Stimulated activated CD8-positive, alpha-beta memory T cell treated with anti-CD3 and anti-CD28 coated beads, Interleukin-7, amount 100 ng/mL, for 1 hour (primary cell): Measurements from ENCODE around the gene PROSER2.
"Not testable (repeated sequence)": the region's sequence is repeated elsewhere in the genome, so short reads cannot be mapped to it uniquely, and the experiment has no call there.

ENCODE experiments used
- DNase-seq, 2 donors: peaks; one replicate each; pipeline ENCODE4 v3.0.0-alpha.2; 2020; ENCODE audit warnings: low read depth in 2 of 2

Gene PROSER2

DNA sequence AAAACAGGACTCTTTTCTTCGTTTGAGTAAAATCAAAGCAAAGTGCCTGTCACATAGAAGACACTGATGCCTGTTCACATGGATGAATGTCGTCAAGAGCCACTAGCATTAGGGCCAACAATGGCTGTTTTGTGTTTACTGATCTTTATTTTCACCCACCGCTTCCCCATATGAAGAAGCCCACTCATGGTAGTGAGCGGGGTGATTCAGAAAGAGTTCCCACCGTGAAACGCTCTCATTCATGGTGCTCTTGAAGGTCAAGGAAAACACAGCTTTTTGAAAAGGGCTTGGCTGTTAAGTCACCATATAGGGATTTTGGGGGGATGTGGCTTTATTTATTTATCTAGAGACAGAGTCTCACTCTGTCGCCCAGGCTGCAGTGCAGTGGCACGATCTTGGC lies 12.5 kb downstream of the PROSER2 start:
- DNase-seq: no peak

DNA sequence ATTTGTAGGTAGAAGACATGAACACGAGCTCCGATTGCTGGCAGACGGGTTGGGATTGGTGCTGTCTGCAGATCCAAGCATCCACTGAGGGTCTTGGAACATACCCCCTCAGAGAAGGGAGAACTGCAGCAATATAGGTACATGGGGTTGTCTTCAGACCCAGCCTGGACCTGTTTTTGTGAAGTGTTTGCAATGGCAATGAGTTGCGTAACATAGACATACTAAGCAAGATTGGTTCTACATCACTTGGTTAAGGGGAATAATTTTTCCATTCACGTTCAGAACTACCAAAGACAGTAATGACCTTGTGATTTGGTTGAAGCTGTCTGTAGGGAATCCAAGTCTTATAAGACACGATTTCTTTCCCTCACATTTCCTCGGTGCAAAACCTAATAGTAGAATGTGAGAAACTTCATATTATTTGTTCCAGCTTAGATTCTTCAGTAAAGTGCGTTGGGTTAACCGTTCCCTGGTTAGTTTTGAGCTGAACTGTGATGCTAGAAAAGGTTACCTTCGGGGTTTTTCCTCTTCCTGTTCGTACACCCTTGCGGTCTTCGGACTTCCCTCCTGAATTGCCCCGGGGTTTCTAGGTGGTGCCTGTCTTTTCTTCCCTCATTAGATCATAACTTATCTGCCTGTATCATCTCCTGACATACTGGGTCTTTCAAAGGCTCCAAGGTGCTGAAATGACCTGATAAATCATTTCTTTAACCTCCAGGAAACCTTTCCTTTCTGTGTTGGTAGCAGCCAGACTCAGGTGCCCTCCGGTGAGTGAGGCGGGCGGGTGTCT lies 14.4 kb downstream of the PROSER2 start:
- no peak for DNase-seq

DNA sequence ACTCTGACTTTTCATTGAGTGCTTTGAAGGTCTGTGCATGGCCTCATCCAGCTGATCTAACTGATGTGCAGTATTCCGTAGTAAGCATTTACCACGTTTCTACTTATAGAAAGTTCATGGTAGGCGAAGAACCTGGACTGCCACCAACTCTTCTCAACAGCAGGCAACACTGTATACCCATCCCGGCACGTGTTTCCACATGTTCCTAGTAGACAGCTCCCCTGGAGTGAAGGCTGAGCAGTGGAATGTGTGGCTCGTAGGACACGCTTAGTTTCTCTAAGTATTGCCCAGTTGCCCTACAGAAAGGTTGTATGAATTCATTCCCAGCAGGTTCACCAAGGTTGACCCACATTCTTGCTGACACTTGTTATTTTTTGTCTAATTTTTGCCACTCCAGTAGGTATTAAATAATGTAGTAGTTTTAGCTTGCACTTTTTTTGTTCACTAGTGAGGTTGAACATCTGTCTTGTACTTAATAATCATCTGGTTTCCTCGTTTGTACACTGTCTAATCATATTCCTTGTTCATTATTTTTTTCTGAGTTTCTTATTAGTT lies 15.2 kb downstream of the PROSER2 start:
- DNase-seq: no peak

DNA sequence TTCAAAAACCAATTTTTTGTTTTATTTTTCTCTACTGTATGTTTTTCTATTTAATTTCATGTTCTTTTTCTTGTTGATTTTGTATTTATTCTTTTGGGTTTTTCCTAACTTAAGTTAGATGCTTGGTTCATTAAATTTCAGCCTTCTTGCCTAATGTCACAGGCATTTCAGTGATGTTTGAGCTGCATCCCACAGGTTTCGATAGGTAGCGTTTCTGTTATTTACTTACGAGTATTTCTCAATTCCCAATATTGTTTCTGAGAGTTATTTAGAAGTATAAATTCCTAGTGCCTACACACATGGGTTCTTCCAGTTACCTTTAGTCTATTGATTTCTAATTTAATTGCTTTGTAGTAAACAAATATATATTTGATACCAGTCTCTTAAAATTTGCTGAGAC lies 18.2 kb downstream of the PROSER2 start:
- DNase-seq: no peak

DNA sequence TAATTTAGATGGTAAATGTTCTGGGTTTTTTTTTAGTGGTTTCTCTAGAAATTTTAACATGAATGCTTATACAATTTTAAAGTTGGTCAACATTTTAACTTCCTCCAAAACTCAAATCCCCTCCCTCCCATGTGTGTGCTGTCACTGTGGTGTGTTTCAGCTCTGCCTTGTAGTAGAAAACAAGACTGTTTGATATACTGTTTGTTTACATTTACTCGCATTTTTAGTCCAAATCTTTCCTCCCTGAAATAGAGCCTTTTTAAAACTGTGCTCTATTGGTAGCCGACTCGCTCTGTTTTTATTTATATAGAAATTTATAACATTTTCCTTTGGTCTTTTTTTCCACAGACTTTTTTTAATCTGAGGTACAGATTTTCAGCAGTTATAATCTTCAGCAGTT lies 19.3 kb downstream of the PROSER2 start:
- no peak for DNase-seq

DNA sequence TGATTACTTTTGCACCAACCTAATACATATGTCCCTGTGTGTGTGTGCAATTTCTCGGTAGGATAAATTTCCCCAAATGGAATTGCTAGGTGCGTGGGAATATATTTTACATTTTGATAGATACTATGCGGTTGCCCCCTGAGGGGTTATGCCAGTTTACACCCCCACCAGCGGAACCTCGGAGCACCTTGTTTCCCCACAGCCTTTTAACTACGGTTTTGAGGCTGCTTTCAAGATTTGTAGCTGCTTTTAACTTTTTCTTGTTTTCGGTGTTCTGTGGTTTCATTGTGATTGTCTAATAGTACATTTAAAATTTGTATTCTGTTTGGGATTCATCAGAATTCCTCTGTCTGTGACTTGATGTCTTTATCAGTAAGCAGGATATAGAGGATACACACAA lies 22.0 kb downstream of the PROSER2 start:
- no peak for DNase-seq

DNA sequence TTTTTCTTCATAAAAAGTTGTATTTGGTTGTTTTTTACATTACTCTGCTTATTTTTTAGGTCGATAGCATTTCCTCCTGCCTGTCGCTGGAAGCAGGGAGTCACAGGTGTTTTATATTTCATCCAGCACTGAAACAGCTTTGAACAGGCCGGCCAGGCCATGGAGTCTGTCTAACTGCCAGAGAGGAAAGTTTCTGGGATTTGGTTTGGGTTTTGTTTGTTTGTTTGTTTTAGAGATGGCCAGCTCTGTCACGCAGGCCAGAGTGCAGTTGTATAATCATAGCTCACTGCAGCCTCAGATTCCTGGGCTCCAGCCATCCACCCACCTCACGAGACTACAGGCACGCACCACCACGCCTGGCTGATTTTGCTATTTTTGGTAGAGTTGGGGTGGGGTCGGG lies 23.4 kb downstream of the PROSER2 start:
- DNase-seq: no peak

DNA sequence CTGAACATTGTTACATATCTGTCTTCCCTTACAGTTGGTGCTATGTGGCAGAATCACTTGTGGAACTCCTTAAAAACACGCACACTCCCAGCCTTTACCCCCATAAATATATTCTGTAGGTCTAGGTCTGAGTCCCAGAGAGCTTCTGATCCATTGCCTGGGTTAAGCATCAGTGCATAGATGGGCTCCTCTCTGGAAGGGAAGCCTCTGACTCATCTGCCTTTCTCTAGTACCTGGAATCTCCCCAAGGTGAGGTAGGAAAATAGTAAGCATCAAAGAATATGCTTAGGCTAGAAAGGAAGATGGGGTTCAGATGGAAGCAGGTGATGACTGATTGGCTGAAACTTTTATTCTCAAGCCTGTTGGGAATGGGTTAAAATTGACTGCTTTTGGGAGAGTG lies 26.1 kb downstream of the PROSER2 start:
- DNase-seq: no peak

DNA sequence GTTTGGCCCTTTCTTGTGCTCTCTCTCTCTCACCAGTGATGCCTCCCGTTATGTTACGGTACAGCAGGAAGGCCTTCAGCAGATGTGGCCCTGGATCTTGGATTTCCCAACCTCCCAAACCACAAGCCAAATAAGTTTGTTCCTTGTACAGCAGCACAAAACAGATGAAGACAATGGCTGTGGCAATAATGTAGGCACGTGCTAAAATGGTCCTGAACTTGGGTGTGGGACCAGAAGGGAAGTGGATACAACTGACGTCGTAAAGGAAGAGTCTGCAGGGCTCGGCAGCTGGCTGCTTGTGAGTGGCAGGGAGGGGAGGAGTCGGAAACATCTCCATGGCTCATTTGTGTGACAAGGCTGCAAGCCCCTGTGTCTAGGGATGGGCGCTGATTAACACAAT lies 26.8 kb downstream of the PROSER2 start:
- DNase-seq: no peak

DNA sequence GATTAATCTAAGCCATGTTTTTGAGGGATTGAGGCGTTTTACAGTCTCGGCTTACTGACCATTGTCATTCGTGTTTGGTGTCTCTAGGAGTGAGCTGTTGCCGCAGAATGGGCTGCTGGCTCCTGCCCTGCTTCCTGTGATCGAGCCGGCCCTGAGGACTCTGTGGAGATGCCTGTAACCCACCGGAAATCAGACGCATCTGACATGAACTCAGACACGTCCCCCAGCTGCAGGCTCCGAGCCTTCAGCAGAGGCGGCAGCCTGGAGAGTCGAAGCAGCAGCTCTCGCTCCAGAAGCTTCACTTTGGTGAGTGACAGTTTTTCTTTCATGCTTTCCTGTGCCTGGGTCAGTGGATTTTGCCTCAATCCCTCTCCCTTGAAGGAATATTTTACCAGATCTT lies 28.8 kb downstream of the PROSER2 start:
- DNase-seq: no peak

DNA sequence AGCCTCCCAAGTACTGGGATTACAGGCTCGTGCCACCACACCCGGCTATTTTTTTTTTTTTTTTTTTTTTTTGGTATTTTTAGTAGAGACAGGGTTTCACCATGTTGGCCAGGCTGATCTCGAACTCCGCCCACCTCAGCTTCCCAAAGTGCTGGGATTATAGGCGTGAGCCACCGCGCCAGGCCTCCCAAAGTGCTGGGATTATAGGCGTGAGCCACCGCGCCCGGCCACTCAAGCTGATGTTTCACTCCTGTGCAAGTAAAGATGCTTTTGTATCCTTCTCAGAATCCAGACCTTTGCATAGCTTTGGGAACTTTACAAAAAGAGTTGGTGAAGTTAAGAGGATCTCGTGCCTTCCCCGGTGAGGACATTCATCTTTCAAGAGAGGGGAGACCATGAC lies 29.5 kb downstream of the PROSER2 start:
- not testable (repeated sequence) for DNase-seq

DNA sequence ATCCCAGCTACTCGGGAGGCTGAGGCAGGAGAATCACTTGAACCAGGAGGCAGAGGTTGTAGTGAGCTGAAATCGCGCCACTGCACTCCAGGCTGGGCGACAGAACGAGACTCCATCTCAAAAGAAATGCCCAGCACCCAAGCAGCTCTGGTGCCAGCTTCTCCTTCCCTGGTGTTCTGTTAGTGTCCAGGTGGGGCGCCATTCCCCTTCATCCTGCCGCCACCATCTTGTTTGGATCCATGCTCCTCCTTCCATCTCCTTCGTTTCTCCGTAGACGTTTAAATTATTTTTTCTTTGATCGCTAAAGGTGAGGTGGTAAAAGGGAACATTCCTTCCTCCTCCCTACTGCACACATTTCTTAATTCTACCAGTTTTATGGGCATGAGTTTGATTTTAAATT lies 30.3 kb downstream of the PROSER2 start:
- no peak for DNase-seq

DNA sequence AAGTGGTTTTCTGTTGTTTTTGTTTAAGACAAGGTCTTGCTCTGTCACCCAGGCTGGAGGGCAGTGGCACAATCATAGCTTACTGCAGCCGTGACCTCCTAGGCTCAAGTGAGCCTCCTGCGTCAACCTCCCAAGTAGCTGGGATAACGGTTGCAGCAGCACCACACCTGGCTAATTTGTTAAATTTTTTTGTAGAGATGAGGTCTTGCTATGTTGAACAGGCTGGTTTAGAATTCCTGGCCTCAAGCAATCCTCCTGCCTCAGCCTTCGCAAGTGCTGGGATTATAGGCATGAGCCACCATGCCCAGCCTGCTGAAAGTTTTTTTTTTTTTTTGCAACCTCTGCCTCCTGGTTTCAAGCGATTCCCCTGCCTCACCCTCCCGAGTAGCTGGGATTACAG lies 31.1 kb downstream of the PROSER2 start:
- DNase-seq: no peak

DNA sequence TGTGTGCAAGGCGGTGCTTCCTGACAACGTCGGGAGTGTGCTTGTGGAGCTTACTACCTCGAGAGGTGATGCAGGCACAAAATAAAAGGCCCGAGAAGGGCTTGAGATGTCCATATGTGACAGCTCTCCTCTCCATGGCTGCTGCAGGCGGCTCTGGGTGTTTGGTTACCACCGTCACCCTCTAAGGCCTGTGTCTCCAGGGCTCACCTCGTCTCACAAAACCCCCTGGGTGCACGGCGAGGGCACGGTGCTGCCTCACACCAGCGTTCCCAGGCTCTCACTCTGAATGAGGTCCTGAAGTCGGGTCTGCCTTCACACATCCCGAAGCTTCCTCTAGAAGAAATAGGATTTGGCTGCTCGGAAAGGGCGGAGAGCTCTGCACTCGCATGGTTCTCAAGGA lies 32.9 kb downstream of the PROSER2 start:
- DNase-seq: no peak

DNA sequence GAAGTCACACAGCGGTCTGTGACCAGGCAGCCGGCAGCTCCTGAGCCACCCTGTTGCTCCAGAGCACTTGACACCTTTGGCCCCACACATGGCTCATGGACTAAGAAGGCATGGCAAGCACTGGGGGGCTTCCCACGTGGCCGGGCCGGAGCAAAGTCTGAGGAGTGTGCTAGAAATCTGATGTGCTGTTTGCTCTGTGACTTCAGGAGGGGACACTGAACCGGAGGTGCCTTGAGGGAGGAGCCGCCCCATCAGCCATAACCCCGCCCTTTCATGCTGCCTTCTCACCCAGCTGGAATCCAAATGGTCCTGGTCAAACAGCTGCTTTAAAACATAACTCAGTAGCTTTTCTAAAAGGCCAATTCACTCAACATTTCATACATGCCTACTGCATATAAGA lies 33.5 kb downstream of the PROSER2 start:
- DNase-seq: no peak

DNA sequence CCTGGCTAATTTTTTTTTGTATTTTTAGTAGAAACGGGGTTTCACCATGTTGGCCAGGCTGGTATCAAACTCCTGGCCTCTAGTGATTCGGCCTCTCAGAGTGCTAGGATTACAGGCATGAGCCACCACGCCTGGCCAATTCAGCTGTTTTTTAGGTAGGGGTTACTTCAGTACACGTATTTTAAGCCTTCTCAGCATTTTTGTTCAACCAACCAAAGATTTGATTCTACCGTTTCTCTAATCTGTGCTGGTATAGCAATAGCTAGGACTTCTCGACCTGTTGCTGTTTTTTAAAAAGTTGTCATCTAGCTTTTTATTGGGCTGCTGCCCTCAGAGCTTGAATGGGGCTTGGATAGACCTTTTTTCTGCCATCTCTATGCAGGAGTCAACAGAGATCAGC lies 34.9 kb downstream of the PROSER2 start:
- DNase-seq: no peak

DNA sequence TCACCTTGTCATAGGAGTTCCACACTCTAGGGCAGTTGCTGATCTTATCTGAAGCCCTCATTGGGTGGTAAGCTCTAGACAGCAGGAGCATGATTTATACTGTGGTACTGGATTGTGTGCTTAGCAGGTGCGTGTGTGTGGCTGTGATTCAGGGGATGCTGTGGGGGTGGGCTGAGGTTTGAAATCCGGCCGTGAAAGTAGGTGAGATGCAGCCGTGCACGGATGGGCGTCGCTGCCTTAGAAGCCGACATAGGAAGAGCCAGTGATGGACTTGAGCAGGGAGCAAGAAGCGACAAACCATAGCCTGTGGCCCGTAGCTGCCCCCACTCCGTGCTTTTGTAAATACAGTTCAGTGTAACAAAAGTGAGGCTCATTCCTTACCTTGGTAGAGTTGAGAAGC lies 38.2 kb downstream of the PROSER2 start:
- no peak for DNase-seq

DNA sequence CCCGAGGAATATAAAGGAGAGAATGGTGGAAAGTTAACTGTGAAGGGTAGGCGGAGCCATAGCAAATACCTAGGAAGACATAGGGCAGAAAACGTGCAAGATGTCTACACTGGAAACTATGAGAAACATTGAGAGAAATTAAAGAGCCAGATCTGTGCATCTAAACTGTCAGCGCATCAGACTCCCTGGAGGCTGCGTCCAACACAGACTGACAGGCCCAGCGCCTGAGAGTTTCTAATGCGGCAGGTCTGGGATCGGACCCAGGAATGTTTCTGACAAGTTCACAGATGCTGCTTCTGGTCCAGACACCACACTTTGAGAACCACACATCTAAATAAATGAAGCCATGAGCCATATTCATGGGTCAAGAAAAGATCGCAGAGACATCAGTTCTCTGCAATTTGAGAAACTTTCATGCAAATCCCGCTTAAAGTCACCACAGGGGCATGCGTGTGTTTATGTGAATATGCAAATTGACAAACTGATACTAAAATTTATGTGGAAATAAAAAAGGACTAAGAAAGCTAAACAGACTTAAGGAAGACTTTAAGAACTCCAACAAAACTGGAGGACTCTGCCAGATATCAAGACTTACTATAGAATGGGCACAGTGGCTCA lies 38.8 kb downstream of the PROSER2 start:
- DNase-seq: no peak

DNA sequence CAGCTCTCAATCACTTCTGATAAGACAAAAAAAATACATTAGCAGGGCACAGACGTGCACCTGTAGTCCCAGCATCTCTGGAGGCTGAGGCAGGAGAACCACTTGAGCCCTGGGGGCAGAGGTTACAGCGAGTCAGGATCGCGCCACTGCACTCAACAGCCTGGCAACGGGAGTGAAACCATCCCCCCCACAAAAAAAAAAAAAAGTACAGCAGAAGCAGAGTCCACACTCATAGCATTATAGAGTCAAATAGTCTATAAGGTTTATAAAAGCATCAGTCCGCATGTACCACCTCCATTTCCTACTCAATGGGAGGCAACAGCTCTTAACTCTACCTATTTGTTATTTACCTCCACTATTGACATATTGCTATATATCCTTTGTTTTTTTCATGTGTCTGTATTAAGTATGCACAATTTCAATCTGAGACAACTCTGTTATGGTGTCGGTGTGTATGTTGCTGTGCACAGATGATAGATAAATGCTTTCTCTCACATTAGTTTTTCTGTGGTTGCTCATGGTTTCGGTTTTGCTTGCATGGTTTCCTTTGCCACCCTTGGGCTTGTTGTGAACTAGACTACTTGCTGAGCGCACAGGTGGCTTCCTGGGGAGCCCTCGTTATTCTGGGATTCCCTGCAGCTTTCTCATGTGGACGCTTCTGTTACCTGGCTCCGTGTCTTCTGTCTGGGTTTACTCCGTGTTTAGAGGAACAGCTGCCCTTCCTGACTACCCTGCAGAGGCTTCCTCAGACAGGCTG lies 40.4 kb downstream of the PROSER2 start:
- DNase-seq: no peak

DNA sequence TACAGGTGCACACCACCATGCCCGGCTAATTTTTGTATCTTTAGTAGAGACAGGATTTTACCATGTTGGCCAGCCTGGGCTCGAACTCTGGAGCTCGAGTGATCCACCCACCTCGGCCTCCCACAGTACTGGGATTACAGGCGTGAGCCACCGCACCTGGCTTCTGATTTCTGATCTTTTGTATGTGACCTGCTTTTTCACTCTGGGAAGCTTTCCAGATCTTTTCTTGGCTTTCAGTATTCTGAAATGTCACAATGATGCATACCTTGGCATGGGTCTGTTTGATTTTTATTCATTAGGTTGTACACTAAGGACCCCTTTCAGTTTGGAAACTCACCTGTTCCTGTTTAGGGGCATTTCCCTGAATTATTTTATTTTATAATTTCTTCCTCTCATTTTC lies 41.6 kb downstream of the PROSER2 start:
- no peak for DNase-seq

DNA sequence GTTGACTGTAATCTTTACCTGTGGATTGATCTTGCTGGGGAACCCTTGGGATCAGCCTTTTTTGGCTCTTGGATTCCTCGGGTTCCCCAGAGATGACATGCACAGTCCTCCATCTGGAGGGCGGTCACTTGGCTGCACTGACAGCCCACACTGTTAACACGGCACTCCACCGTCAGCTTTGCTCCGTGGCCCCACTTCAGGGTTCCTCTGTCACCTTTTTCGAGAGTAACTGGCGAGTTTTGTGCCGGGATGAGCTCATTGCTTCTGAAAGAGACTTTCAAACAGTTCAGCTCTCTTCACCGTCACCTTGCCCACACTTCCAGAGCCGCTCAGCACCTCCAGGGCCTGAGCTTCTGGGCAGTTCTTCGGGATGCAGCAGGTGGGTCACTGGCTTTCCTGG lies 42.4 kb downstream of the PROSER2 start:
- no peak for DNase-seq

DNA sequence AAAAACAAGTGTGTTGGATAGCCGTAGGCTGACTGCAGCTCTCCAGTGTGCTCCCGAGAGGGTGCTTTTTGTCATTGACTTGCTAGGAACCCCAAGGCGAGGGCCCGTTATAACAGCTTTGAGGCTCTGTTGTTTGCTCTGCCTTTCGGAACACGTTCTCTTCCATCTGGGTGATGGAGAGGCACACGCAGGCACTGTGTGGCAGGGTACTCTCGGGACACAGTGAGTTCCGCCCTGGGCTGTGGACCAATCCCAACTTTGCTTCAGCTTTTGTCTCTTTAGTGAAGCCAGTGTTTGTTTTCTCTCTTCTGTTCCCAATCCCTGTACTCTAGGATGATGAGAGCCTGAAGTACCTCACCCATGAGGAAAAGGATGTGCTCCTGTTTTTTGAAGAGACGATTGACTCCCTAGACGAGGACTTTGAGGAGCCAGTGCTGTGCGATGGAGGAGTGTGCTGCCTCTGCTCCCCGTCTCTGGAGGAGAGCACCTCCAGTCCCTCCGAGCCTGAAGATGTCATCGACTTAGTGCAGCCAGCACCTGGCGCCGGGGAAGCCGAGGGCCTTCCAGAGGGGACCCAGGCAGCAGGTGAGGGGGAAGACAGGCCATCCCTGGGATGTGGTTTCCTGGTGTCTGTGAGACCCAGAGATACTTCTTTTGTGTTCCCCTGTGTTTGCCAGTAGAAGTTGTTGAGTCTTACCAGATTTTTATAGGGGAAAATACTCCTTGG lies 43.2 kb downstream of the PROSER2 start:
- no peak for DNase-seq
